GM19455 (cell line): ENCODE measurements around the gene LYST.
"Not testable (repeated sequence)": the region's sequence is repeated elsewhere in the genome, so short reads cannot be mapped to it uniquely, and the experiment has no call there.

ENCODE experiments used
- ATAC-seq: cut with Tn5 transposase; IDR thresholded peaks from one replicate; pipeline ENCODE4 v1.9.1; 2021; ENCODE audit not compliant: unreplicated experiment

The LYST gene, protein sequence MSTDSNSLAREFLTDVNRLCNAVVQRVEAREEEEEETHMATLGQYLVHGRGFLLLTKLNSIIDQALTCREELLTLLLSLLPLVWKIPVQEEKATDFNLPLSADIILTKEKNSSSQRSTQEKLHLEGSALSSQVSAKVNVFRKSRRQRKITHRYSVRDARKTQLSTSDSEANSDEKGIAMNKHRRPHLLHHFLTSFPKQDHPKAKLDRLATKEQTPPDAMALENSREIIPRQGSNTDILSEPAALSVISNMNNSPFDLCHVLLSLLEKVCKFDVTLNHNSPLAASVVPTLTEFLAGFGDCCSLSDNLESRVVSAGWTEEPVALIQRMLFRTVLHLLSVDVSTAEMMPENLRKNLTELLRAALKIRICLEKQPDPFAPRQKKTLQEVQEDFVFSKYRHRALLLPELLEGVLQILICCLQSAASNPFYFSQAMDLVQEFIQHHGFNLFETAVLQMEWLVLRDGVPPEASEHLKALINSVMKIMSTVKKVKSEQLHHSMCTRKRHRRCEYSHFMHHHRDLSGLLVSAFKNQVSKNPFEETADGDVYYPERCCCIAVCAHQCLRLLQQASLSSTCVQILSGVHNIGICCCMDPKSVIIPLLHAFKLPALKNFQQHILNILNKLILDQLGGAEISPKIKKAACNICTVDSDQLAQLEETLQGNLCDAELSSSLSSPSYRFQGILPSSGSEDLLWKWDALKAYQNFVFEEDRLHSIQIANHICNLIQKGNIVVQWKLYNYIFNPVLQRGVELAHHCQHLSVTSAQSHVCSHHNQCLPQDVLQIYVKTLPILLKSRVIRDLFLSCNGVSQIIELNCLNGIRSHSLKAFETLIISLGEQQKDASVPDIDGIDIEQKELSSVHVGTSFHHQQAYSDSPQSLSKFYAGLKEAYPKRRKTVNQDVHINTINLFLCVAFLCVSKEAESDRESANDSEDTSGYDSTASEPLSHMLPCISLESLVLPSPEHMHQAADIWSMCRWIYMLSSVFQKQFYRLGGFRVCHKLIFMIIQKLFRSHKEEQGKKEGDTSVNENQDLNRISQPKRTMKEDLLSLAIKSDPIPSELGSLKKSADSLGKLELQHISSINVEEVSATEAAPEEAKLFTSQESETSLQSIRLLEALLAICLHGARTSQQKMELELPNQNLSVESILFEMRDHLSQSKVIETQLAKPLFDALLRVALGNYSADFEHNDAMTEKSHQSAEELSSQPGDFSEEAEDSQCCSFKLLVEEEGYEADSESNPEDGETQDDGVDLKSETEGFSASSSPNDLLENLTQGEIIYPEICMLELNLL (N-terminal part only)

DNA sequence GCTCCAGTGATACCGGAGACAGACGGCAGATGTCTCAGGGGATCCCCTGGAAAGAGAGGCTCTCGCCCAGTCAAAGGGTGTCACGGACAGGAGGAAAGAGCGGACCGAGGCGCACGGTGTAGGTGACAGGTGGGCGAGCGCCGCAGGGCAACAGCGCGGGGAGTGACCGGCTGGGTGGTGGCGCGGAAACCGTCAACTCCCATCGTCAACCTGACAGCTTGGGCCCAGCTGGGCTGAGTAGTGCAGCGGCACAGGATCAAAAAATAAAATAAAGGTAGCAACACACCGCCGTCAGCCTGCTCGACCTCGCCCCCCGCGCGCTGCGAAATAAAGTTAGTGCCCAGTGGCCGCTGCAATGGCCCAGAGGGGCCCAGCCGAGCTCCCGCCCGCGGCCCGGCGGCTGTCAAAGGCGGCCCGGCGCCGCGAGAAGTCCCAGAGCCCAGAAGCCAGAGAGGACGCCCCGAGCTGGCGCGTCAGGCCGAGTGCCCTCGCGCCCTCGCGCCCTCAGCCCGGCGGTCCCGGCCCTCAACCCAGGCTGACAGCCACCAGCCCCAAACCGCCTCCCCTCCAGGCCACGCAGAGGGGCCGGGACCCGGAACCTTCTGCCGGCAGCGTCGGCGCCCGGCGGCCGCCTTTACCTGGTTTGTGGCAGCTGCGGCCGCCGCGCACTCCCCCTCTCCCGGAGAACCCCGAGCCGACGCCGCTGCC is at the start of gene LYST:
Gene LYST, minus strand, starts transcription at position 702 of the 708 bp plus-strand sequence. CDS start 36,489 bp downstream, outside the sequence.
- peak; percentile 55 for ATAC-seq

DNA sequence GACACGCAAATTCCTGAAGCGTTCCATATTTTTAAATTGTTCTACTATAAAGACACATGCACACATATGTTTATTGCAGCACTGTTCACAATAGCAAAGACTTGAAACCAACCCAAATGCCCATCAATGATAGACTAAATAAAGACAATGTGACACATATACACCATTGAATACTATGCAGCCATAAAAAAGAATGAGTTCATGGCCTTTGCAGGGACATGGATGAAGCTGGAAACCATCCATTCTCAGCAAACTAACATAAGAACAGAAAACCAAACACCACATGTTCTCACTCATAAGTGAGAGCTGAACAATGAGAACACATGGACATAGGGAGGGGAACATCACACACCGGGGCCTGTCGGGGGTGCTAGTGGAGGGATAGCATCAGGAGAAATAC is 48.8 kb upstream of the LYST start:
- ATAC-seq: not testable (repeated sequence)

DNA sequence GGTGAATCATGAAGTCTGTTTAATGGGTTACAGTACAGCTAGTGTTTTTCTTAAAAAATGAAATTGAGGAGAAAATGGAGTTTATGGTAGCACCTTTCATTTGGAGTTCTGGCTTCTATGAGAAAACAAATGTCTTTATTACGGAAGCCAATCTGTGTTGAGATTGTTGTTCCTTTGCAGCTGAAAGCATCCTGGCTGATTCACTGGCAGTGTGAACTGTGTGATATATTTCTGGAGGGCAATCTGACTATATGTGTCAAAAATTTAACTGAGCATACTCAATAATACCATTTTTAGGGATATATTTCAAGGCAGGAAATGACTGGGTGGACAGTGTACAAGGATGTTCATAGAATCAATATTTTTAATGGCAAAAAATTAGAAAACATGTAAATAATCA is 46.6 kb upstream of the LYST start:
- ATAC-seq: no peak

DNA sequence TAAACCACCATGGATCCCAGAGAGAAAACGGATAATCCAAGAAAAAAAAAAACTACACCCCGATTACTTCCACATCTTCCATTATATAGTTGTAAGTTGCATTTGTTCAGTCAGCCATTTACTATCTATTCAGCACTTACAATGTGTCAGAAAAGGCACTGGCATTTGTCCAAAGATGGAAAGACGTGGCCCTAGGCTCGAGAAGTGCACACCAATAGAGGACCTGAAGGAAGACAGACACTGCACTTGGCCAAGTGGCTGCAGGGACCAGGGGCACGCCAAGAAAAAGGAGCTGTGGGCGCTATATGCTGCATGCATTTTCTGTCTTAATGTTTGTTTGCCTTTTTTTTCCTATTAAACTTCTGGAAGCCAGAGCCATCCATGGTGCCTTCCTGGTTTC is 45.2 kb upstream of the LYST start:
- ATAC-seq: no peak

DNA sequence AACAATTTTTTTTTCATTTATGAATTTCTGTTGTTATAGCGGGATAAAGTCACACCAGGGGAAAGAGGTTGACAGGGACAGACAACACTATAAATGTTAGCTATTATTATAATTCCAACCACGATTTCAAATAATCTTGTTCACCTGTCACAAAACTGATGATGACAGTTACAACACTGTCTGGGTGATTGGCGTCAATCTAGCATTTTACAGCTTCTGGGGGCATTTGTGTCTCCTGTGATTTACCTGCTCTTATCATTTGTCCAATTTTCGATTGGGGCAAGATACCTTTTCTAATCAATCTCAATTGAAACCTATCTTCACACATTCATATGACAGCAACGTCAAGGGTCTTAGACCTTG is 44.6 kb upstream of the LYST start:
- no peak for ATAC-seq

DNA sequence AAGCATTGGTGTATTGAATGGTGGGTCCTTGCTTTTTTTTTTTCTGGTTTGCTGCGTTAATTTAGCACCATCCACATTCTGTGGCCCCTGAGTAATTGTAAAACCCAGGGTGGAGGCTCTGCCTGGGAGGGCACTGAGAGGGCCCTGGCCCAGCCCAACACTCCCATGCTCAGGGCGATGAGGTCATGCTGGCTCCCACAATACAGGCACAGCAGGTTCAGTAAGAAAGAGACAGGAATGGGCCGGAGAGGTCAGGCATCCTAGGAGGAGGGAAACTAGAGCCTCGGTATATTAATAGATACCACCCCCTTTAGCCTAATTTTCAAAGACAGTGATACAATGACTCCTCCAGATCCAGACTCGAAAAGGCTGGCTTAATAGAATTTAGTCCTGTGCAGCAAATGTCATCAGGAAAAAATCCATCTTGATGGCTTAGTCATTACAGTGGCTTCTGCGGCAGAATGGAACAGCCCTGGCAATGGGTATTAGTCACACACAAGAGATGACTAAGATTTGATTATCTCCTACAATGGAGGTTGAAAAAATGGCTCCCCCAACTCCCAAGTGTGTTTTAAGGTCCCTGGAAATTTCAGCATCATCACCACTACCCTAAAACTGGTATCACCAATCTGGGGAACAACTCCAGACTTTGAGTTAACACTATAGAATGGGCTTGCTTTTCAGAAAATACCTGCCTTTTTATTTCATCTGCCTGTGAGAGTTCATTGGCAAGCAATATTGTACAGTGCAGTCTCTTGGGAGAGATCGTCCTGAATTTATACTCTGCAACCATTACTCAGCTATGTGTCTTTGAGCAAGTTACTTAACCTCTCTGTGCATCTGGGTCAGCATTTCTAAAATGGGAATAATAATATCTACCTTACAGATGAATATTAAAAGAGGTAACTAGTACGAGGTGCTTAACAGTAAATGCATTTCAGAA is 43.9 kb upstream of the LYST start:
- ATAC-seq: no peak

DNA sequence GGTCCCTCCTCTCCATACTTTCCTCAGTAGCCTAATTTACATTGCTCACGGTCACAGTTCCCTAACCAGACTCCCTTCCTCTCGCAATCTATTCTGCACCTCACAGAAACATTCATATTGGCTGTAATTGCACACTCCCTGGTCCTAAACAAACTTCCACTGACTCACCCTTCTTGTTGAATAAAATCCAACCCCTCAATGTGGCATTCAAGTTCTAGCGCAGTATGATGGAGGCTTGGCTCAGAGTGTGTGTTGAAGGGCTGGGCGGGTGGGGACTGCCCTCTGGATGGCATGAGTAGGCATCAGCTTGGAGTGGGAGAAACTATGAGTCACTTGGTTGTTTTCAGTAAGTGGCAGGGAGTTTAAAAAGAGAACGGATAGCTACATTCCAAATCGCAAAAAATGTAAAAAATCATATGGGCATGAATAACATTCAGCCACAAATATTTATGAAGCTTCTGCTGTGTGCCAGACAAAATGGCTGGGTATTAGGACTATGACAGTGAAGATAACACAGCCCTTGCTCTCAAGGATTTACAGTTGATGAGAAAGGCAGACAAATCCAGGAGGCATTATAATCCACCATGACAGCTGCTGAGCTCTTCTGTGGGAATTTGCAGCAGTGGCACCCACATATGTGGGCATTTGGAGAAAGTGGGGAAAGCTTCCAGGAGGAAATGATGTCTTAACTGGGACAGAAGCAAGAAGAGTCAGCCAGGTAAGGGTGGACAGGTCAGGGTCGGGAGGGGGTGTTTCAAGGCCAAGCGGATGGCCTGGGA is 42.2 kb upstream of the LYST start:
- ATAC-seq: no peak

DNA sequence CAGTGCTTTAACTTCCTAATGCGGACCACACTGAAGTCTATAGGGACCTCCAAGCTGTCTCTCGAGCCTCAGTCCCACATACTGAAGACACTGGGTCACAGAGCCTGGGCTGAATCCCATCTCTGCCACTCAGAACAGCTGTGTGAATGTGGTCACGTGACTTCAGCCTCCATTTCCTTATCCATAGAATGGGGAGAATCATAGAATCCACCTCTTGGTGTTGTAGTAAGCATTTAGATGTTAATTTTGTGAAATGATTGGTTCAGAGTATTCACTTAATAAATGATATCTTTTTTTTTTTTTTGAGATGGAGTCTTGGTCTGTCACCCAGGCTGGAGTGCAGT is 41.2 kb upstream of the LYST start:
- no peak for ATAC-seq

DNA sequence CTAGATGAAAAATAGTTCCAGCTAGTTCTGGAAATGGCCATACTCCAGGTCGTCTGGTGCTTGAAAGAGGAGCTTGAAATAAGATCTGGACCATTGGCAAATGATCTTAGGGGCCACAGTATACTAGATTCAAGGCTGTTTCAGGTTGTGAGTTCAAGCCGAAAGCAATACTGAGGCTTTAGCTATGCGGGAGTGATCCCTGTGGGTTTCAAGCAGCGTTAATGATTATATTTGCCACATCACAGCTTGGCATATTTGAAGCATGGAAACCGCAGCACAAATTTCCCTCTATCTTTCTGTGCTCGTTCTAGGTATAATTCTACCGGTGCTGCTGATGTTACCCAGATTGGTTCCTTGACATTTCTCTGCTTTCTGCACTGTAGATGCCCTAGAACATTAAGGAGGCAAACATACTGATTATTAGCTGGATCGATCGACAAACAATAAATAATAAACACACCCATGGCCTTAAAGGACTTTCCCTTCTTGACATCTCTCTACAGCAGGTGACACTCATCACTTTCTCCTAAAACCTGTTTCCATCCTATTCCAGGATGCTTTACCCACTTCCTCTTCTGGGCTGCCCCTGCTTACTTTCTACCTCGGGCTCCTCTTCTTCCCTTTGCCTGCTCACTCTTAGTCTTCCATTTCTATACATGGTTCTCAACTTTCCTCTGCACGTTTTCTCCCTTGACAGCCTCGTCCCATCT is 40.6 kb upstream of the LYST start:
- ATAC-seq: no peak

DNA sequence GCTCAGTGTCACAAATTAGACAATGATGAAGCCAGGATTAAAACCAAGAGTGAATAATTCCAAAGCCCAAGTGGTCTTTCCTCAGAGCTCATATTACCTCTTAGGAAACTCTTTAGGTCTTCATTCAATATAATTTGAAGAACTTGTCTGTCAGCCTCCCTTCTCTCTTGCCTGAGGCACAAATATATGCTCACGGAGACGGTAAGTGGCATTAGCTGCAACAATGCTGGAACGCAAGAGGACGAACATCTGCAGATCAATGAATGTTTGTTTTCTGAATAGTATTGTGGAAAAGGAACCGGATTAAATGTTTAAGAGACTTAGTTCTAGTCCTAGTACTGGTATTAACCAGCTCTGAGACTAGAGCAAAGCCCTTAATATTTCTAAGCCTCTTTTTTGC is 39.7 kb upstream of the LYST start:
- ATAC-seq: no peak

DNA sequence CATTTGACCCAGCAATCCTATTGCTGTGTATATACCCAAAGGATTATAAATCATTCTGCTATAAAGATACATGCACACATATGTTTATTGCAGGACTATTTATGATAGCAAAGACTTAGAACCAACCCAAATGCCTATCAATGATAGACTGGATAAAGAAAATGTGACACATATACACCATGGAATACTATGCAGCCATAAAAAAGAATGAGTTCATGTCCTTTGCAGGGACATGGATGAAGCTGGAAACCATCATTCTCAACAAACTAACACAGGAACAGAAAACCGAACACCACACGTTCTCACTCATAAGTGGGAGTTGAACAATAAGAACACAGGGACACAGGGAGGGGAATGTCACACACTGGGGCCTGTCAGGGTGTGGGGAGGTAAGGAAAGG is 37.1 kb upstream of the LYST start:
- not testable (repeated sequence) for ATAC-seq

DNA sequence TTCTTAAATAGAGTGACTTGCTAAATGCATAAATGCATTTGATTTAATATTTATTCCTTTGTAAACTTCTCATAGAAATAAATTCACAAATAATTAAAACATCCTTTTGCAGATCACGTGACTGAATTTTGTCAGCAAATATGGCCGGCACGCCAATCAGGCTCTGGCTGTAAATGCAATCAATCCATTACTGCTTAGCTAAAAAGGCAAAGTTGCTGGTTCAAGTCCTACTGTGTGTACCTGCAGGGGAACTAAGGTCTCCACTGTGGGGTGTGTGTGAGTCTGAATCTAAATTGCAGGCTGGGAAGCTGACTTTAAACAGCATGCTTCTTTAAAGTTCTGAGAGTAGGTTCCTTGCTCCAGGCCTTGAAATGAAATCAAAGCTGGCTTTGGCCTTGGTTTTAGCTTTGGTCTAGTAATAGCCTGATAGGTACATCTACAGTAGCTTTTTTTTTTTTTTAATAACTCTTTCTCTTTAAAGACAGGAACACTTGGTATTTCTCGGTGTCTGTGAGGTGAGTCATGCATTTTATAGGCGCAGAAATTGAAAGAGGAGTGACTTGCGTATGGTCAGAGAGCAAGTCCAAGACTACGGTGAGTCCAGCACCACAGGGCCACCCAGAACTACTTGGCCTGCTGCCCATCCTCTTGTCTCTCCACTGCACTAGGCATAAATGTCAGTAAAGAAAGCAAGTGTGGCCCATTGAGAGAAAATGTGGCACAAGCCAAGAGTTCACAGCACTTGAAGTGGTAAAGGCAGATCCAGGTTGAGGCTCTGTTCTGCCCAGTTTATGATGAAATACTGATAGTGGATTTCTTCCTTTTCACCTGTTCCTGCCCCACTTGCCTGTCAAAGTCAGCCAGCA is 36.2 kb upstream of the LYST start:
- no peak for ATAC-seq

DNA sequence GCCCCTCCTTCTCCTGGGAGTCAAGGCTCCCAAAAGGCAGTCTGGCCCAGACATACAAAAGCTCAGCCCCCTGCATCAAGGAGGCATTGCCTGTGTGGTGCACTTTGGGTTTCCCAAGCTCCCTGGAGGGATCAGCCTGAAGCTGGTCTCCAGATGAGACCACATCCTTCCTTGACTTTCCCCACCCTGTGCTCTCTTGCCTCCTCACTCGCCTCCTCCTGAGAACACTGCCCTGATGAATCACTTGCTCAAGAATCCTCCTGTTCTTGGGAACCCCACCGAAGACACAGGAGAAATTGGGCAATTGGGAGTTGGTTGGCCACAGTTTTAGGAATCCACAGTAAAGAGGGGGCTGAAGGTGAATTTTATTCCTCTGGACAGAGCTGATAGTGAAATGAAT is 34.8 kb upstream of the LYST start:
- ATAC-seq: no peak

DNA sequence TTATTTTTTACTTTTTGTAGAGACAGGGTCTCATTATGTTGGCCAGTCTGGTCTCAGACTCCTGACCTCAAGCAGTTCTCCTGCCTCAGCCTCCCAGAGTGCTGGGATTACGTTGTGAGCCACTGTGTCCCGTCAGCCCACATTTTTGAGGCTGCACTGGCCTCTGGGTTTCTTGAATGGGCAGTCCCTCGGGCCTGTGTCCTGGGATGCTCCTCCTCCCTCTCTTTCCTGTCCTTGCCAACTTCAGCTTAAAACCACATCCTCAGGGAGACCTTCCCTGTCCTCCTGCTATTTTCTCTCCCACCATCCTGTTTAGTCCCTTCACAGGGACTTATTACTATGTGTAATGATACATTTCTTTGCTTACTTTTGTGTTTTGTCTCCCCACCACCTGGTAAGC is 31.4 kb upstream of the LYST start:
- no peak for ATAC-seq

DNA sequence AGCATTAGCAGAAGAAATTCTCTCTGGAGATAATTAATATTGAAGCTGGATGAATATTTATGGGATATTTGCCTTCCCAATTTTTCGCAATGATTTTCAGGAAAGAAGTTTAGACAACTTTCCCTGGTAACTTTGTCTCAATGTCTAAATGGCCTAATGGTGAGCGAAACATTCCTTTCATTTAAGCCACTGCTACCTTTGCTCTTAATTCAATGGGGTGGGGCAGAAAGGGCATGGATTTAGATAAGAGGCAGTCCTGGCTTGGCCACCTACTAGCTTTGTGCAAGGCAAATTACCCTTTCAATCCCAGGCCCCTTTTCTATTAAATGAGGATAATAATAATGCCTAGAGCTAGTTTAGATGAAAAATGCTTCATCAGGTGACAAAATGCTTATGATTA is 27.1 kb upstream of the LYST start:
- no peak for ATAC-seq

DNA sequence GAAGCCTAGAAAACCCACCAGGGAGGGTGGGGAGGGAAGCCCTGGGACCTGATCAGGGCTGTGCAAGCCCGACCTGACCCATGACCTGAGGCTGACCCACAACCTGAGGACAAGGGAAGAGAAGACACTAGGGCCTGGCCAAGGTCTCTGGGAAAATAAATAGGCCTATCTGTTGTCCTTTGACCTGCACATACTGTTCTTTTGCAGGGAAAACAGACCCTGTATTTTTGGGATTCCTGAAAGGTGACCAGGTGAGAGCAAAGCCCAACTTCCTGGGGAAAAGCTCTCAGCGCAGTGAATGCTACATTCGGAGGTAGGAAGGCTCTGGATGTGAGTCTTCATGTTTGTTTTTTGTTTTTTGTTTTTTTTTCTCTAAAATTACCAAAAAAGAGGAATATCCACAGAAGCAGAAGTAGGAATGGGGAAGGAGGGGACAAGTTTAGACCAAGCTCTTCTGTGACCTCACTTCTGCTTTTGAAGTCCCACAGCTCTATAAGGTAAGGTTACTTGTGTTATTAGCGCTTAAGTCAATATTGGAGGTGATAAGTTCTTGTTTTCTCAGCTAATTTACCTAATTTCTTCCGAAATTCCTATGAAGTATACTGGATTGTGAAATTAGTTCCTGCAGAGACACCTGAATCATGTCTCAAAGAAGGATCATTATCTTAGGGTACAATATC is 26.2 kb upstream of the LYST start:
- ATAC-seq: no peak

DNA sequence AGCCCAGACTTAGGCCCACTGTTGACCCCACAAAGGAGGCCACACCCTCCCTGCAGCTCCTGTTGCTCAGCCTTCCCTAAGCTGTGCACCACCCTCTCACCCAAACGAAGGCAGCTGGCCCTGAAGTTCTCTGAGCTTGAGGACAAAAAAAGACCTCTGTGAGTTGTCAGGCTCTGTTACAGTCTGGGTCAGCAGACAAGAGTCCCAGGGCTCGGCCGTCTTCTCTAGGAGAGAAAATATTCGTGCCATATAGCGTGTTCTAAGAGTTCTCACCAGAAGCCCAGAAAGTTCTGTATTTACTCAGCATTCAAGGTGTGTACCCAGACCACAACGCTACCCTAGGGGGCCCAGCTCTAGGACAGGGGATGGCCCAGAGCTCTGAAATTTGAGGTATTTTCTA is 25.5 kb upstream of the LYST start:
- no peak for ATAC-seq
